22Rv1 (cell line): ENCODE results near the gene CACTIN.

Experiments
- H3K27ac ChIP-seq: fragments of 450-650 bp; 2 replicates; pipeline ENCODE4 v1.5.1; 2017
- ZFX ChIP-seq: fragments of 450-650 bp; IDR thresholded peaks from 2 replicates; pipeline ENCODE4 v1.6.1; 2017; ENCODE audit warnings: antibody characterized with exemption, borderline replicate concordance
- TF ChIP-seq, protein P1 (sequence below): fragments of 450-650 bp; IDR thresholded peaks from 2 replicates; pipeline ENCODE4 v1.5.1; 2017; ENCODE audit warnings: mild to moderate bottlenecking

The CACTIN gene

GRCh38 chr19:3609779-3610719, 16.5 kb downstream of the CACTIN start:
- peak overlapping the region; percentile 31; the same call in 1 of the 2 replicates for H3K27ac ChIP-seq
- TF ChIP-seq ZFX = no peak
- TF ChIP-seq, protein P1, sequence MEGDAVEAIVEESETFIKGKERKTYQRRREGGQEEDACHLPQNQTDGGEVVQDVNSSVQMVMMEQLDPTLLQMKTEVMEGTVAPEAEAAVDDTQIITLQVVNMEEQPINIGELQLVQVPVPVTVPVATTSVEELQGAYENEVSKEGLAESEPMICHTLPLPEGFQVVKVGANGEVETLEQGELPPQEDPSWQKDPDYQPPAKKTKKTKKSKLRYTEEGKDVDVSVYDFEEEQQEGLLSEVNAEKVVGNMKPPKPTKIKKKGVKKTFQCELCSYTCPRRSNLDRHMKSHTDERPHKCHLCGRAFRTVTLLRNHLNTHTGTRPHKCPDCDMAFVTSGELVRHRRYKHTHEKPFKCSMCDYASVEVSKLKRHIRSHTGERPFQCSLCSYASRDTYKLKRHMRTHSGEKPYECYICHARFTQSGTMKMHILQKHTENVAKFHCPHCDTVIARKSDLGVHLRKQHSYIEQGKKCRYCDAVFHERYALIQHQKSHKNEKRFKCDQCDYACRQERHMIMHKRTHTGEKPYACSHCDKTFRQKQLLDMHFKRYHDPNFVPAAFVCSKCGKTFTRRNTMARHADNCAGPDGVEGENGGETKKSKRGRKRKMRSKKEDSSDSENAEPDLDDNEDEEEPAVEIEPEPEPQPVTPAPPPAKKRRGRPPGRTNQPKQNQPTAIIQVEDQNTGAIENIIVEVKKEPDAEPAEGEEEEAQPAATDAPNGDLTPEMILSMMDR = no peak

DNA sequence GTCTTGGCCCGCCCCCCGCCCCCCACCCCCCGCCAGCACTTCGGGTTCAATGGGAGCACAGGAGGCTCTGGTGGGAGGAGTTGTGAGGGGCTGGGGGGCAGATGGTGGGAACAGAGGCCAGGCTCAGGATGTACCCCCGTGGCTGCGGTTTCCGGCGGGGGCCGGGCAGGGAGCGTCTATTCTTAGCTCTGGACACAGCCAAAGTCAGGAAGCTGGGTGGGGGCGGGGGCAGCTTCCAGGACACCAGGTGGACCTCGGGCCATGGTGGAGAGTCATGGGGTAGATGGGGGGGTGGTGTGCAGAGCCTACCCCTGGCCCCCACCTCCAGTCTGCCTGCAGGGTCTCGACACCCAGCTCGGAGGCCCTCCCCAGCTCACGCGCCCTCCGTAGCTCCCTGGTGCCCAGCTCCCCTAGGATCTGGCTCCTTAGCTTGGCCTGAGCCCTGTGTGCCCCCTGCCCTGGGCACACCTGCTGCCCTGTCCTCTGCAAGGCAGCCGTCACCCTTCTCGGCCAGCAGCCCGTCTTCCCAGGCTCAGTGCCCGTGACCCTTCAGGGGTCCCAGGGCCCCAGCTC, 17.8 kb downstream of the CACTIN start:
- TF ChIP-seq, protein P1 = no peak
- TF ChIP-seq ZFX = no peak
- no peak overlapping the region for H3K27ac ChIP-seq

DNA sequence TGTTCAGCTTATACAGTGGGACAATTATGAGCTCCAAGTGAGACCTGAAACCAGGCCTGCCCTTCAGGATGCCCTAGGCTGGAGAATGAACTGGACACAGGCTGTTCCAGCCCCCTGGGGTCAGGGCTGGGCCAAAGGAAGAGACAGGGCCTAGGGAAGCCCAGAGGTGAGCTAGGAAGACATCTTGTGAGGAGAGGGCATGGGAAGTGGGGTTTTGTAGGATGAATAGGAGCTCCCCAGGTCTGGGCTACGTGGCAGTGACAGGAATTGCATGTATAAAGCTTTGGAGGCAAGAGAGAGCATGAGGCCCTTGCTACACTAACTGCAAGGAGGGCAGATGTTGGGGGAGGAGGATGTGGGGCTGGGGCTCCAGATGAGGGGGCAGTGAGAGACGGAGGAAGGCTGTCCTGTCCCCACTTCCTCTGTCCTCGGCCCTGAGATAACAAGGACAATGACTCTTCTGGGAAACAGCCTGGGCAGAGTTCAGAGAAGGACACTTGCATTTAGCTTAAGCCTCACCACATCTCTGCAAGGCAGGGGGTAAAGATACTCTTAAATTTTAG, 18.4 kb downstream of the CACTIN start:
- H3K27ac ChIP-seq = peak overlapping the region; percentile 69
- TF ChIP-seq ZFX = no peak
- TF ChIP-seq, protein P1 = no peak

GRCh38 chr19:3607303-3608078, 19.1 kb downstream of the CACTIN start:
- TF ChIP-seq, protein P1 = no peak
- TF ChIP-seq ZFX = no peak
- H3K27ac ChIP-seq = peak overlapping the region; percentile 69

DNA sequence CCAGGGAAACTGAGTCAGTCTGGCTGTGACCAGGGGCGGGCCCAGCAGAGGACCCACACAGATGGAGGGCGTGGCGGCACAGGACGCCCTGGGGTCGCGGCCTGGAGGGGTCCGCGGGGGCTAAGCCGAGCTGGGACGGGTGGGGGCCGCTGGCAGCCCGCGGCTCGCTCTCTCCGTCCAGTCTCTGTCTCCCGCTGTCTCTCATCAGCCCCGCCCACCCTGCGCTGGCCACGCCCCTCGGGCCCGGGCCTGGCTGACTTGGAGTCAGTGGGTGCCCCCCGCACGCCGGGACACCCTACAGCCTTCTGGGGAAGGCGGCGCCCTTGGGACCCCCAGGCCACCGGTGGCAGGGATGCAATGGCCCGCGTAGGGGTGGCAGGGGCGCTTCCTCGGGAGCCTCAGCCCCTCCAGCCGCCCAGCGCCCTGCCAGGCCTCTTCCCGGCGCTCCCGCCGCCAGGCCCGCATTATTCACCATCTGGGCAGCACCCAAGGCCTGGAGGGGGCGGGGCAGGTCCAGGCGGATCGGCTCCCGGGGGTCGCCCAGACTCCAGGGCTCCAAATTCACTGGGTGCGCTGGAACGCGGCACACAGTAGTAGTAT, 19.8 kb downstream of the CACTIN start, which contains the start of gene TBXA2R:
TBXA2R (minus strand) TSS at position 186 of the 600 bp plus-strand sequence. CDS start 6,241 bp downstream, outside the sequence.
- TF ChIP-seq, protein P1 = no peak
- TF ChIP-seq ZFX = no peak
- H3K27ac ChIP-seq = peak within 1 kb of the TSS; percentile 69

DNA sequence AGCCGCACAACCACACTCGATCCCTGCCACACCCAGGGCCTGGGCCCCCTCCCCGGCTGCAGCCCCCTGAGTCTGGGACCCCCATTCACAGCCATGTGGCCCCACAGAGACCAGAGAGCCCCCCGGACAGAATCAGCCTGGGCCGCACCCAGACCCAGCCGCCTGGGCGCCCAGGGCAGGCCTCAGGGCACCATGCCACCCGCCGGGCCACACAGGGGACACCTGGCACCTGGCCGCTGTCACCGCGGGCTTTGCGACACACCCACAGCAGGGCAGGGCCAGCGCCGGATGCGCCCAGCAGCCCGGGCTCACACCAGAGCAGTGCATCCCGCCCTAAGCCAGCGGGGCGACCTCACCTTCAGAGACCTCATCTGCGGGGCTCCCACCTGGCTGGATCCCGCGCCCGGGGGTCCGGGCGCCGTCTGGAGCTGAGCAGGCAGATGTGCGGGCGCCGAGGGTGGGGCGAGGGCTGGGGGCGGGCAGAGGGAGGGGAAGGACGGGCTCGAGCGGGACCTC, 20.4 kb downstream of the CACTIN start:
- TF ChIP-seq ZFX = no peak
- TF ChIP-seq, protein P1 = no peak

More for the DNA sequence above, 20.4 kb downstream of the CACTIN start:
- H3K27ac ChIP-seq = peak overlapping the region; percentile 69
